Inflammatory macrophage treated with lipopolysaccharide for 1 hour (primary cell): ENCODE measurements around the gene CRADD.
"Not testable (repeated sequence)": the region's sequence is repeated elsewhere in the genome, so short reads cannot be mapped to it uniquely, and the experiment has no call there.

ENCODE experiments used
- DNase-seq, 2 donors: peaks; one replicate each; pipeline ENCODE4 v3.0.0-alpha.2; 2020 to 2022

CRADD gene

DNA sequence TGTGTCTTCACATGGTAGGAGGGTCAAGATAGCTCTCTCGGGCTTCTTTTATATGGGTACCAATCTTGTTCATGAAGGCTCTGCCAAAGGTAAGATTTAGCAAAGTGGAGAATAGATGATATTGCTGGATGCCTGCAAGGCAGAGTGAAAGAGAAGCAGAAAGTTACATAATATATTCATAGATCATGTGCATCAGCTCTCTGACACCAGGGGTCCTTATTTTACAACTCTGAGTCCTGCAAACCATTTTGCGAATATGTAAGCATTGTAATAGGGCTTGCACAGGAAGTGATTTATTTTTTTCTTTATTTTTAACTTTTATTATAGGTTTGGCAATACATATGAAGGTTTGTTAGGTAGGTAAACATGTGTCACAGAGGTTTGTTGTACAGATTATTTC is 31.8 kb downstream of the CRADD start:
- no peak for DNase-seq

DNA sequence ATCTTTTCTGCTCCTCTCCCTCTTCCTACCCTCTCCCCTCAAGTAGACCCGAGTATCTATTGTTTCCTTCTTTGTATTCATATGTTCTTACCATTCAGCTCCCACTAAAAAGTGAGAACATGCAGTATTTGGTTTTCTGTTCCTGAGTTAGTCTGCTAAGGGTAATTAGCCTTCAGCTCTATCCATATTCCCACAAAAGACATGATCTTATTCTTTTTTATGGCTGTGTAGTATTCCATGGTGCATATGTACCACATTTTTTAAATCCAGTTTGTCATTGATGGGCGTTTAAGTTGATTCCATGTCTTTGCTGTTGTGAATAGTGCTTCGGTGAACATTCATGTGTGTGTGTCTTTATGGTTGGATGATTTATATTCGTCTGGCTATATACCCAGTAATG is 32.2 kb downstream of the CRADD start:
- DNase-seq, result no peak

DNA sequence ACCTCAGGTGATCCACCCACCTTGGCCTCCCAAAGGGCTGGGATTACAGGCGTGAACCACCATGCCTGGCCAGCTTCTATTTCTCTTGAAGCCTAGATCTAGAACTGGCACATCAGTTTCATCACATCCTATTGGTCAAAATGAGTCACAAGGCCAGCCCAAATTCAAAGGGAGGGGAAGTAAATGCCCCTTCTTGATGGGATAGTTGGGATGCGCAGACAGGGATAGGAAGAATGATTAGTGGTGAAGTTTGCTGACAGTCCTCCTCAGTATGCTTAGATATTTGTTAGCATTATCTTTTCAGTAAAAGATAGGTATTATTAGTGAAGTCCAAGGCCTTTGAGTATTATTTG is 33.4 kb downstream of the CRADD start:
- DNase-seq, result no peak

DNA sequence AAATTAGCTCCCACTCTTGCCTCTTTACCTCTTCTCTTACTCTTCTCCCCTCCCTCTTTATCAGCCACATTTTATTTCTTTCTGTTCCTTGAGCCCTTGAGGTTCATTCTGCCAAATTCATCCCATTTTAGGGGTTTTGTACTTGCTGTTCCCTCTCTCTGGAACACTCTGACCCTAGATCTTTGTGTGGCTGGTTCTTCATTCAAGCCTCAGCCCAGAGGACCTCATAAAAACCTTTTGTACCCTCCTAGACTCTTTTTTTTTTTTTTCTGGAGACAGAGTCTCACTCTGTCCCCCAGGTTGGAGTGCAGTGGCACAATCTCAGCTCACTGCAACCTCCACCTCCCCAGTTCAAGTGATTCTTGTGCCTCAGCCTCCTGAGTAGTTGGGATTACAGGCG is 34.3 kb downstream of the CRADD start:
- DNase-seq, result not testable (repeated sequence)

DNA sequence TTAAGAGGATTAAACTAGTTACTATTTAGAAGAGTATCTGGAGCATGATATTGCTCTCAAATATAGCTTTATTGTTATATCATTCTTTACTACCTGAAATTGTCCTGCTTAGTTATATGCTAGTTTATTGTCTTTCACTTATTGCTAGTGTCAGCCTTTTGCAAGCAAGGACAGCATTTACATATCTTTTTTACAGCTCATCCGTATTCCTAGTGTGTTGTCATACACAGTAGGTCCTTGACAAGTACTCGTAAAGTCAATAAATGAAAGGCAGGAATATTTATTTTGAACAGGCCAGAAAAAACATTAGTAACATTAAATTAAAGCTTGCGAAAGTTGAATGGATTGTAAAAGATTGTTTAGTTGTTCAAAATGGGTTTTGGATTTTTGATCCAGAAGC is 35.0 kb downstream of the CRADD start:
- no peak for DNase-seq

DNA sequence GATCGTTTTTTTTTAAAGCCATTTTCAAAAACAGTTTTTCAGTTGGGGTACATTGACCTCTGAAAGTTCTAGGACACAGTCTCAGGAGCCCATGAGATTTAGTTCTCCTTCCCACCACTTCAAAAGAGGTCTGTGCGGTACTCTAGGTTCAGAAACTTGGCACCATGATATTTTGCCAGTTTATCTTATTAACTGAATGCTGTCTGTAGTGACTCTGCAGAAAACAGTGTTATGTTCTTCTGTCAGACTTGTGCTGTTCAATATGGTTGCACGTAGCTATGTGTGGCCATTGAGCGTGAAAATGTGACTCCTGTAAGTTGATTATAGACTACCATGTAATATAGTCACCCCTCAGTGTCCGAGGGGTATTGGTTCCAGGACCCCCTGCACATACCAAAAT is 35.9 kb downstream of the CRADD start:
- no peak for DNase-seq

DNA sequence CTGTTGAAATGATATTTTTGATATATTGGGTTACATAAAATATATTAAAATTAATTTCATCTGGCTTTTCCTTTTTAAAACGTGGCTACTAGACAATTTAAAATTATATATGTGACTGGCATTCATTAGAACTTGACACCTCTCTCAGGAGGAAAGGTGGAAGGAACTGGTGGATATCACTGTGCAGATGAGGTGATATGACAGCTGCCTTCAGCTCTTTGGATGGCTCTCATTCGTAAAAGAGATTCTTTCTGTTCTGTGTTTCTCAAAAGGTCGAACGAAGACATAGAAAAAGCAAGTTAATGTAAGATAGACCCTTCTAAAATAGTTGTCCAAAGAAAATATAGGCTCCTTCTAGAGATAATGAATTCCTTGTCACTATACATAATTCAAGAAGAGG is 36.6 kb downstream of the CRADD start:
- DNase-seq, result no peak

DNA sequence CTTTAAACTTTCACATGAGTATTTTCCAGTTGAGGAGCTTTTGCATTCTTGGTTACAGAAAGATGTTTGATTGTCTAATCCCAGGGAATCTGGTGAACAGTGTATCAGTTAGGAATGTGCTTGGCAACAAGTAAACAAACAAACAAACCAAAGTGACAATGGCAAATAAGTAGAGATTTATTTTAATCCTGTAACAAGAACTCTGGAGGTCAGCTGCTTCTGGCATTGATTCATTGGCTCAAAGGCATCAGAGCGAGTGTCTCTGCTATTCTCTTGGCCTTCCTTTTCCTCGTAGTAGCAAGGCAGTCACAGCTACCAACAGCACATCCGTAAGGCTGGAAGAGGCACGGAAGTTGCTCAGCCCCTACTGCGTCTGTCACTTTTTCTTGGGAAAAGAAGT is 37.2 kb downstream of the CRADD start:
- no peak for DNase-seq

DNA sequence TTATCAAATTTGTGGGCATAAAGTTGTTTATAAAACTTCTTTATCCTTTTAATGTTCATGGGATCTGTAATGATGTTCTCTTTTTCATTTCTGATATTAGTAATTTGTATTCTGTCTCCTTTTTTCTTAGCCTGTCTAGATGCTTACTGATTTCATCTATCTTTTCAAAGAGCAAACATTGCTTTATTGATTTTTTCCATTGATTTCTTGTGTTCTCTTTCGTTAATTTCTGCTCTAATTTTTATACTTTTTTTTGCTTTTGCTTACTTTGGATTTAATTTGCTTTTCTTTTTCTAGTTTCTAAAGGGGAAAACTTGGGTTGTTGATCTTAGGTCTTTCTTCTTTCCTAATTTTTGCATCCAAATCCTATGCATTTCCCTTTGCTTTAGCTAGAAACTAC is 42.5 kb downstream of the CRADD start:
- DNase-seq, result no peak

DNA sequence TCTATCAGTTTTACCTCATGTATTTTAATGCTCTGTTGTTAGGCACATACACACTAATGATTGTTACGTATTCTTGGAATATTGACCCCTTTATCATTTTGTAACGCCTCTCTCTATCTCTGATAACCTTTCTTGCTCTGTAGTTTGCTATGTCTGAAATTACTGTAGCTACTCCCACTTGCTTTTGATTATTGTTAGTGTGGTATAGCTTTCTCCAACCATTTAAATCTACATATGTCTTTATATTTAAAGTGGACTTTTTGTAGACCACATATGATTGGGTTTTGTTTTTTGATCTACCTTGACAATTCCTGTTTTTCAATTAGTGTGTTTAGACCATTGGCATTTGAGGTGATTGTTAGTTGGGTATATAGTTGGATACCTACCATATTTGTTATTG is 43.4 kb downstream of the CRADD start:
- DNase-seq, result no peak

DNA sequence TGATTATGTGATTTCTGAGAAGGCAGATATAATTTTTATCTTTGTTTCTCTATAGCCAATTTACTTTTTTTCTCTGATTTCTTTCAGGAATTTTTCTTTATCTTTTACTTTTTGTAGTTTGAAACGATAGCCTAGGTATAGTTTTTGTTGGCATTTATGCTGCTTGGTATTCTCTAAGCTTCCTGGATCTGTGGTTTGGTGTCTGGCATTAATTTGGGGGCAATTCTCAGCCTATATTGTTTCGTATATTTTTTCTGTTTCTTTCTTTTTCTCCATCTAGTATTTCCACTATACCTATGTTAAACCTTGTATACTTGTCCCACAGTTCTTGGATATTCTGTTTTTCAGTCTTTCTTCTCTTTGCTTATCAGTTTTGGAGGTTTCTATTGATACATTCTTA is 45.0 kb downstream of the CRADD start:
- DNase-seq, result no peak

DNA sequence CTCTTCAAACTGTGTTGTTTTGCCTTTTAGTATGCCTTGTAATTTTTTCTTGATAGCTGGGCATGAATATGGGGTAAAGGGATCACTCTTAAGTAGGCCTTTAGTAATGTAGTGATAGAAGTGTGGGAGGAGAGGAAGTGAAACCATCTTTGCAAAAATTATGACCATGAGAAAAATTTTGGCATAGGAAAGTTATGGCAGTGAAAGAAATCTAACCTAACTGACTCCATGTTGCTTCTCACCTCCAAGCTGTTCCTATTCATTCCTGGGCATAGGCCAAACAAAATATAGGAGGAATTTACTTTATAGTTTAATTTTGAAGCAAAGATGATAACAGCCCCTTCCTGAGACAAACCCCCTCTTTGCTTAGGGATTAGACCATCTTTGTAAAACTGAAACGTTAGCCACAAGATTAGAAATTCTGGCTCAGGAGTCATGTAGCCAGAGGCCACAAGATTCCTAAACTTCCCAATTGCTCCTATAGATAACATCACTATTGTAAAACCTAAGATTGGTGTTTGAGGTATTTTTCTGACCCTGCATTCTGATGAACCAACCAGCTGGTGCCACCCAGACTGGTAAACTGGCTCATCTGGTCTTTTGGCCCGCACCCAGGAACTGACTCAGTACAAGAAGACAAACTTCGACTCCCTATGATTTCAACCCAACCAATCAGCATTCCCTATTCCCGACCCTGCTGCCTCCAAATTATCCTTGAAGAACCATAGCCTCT is 45.8 kb downstream of the CRADD start:
- peak; percentile 33 to 37 for DNase-seq

DNA sequence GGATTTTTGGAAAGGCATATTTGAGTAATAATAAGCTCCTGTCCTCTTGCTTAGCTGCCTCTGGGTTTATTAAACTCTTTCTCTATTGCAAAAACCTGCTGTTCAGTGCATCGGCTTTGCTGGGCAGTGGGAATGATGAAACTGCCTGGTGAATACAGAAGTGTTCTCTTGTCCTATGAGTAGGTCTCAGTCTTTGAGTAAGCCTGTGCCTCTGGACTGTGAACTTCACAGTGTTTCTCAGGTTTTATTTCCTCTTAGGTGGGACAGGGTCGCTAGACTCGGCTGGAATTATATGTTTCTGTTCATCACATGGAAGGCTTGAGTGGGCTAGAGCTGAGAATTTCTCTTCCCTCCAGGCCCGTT is 46.4 kb downstream of the CRADD start:
- no peak for DNase-seq

DNA sequence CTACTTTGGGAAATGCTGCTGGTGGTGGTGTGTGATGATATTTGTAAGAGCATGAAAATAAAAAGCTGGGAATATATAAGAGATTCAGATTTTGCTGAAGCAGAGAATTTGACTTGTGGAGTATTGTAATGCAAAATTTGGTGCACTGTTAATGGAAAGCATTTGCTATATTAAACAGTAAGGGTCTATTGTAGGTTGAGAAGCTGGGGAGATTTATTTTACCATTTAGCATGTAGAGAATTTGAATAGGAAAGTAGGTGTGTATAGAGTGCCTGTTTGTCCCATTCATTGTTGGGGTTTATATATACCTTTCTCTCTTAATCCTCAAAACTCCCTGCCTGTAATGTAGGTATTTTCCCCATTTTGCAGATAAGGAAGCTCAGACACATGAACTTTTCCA is 48.4 kb downstream of the CRADD start:
- DNase-seq, result no peak

DNA sequence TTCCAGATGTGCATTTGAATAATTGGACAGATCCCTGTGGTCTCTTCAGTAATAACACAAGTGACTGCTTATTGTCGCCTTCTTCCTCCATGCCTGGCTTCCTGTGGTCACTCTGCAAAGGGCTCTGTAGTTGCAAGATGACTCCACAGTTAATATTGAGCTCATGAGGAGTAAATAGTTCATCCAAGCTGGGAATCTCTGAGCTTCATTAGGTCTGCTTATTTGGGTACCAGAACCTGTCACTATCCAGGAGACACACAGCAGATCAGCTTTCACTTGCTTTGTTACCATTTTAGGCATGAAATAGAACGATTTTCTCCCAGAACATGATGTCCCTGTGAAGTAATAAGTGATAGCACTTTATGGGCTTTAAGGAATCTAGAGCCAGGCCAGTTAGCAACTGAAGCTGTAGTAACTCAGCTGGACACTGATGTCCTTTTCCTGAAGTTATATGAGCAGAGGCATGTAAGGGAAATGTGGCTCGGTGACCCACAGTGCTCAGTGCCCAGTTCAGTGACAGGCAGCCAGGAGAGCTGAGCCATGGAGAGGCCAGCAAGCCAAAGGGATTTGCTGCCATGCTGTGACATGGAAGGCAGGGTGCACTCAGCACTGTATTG is 50.1 kb downstream of the CRADD start:
- no peak for DNase-seq

DNA sequence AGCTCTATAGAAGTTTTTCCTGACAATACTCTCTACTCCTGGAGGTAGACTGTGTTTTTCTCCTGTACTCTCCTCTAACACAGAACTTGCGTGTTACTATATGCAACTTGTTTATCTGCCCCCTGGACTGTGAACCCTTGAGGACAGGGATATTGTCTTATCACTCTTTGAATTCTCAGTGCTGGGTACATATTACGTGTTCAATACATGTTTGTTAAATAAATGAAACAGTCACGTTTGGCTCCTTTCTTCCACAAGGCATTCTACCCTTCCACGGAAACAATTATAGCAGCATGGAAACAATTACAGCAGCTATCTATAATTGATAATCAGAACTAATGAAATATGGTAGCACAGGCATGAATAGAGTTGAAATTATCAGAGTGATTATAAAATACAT is 50.7 kb downstream of the CRADD start:
- DNase-seq, result no peak

DNA sequence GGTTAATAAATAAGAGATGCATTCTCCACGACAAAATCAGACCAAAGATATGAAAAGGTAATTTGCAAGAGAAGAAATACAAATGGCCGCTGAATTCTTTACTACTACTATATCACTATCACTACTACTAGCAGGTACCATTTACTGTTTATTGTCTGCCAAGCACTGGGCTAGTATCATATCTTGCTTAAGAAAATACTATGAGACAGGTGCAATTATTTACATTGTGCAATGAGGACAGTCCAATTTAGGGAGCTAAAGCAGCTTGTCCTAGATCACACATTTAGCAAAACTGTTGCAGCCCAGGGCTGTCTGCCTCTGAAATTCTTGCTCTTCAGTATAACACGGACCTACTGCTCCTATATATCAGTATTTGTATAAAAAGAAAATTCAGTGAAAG is 52.8 kb downstream of the CRADD start:
- DNase-seq, result no peak

DNA sequence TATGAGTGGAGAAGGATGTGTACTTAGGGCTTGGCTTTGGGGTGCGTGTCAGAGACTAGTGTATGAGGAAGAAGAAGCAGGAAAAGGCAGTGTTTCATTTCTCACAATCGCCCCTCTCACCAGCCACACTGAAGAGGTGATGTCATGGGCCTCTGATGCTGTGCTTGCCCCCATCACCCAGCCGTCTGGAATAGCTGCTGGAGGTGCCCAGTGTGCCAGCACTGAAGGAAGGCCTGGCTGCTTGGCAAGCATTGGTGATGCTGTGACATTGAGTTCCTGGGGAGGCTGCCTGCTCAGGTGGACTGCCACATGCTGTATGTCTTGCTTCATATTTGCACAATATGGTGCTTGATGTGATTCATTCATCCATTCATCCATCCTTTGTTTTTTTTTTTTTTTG is 56.2 kb downstream of the CRADD start:
- no peak for DNase-seq

DNA sequence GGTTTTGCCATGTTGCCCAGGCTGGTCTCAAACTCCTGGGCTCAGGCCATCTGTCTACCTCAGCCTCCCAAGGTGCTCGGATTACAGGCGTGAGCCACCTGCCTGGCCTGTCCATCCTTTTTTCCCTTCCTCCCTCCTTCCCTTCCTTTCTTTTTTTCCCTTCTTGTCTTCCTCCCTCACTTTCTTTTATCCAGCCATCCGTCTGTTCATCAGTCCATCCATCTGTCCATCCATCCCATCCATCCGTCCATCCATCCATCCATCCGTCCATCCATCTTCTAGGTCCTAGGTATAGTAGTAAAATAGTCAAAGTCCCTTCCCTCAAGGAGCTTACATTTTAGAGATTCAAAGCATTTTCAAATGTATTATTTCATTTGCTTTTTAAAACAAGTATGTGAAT is 56.8 kb downstream of the CRADD start:
- no peak for DNase-seq

DNA sequence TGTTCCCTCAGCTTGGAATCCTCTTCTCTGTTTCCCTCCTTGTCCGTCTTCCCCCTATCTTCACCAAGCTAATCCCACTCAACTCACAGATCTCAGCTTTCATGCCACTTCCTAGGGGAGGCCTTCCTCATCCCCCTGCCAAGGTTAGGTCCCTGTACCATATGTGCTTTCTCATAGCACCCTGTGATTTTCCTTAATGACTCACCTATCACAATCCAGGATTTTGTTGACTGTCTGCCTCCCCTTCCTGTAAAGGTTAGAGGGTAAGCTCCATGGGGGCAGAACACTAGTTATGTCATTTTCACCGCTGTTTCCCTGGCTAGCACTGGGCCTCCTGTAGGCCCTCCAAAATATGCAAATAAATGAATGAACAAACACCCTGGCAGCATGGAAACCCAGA is 57.6 kb downstream of the CRADD start:
- no peak for DNase-seq

DNA sequence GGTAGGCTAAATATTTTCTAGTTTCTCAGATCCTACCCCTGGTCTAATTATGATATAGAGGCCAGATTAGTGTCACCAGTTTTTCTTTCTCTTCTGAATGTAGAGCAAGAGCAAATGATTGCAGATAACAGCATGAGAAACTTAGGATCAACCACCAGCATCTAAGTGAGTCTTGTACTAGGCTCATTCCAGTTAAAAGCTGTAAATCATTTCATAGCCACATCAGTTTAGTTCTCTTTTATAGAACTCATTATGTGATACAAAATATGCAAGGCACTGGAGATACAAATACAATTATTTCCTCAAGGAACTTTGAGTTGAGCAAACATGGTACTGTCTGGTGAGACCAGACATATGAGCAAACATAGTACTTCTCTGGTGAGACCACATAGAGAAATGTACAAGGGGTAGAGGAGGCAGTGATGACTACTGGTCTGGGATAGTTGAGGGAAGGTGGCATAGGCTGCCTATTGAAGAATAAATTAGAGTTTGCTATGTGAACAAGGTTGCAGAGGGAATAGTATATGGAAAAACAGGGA is 59.5 kb downstream of the CRADD start:
- no peak for DNase-seq

DNA sequence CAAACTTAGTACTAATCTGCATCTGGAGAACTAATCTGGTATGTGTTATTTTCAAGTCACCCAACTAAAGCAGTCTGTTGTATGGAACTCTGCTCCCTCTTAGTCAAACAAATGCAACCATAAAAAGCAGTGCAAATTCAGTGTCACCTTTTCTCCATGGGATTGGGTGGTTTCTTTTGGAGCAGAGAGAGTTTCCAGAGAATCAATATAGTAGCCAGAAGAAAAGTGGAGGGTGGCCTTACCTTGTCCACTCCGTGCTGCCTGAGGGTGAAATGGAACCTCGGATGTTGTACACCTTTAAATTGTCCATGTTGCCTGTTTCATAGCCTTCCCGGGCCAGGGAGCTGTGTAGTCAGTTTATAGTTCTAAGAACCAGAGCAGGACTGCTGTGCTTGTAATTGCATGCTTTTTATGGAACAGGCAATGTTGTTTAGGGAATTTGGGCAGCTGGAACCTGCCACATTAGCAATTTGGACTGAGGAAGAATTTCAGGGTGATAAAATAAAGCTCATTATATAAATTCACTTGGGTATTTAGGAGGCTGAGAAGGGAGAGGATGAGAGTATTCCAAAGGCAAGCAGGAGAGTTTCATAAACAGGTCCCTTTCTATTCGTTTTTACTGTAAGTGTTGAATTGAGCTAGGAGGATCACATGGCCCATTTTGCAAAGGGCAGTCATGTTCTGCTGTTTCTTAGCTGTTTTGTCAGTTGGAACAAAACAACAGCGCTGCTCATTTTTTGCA is 60.5 kb downstream of the CRADD start:
- no peak for DNase-seq

DNA sequence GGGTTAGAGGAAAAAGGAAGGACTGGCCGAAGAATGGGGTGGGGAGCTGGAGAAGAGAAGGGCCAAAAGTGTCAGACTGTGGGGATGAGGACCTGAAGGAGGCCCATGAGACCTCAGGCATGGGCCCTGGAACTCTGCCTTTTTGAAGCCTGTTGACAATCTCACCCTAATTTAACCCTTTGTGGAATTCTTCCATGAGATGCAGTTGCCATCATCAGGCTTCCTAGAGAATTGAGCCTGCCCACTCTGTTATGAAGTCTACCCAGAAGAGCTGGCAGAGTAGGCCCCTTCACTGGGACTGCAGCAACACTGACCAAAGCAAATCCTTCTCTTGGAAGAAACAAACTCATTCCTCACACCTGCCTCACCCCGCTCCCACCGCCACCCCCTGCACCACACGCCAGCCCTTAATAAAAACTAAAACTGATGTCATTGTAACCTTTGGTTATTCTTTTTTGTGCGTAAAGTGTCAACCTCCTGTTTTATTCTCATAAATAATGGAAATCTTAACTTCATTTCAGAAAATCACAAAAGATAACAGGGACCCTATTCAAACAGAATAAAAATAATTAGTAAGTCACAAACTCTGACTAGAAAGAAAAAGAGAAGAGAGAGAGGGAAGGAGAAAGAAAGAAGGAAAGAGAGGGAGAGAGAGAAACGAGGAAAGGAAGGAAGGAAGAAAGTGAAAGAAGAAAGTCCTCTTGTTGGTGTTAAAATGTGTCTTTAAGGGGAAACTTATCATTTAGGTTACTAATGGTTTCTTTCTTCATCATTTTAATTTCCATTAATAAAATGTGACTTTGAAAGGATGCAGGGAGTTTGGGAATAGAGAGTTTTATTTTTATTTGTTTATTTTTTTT is 61.3 kb downstream of the CRADD start:
- no peak for DNase-seq
